HL-60/S4 treated with phorbol 12-myristate 13-acetate at 8.2 ng/mL for 4 days and 3 days (cell line): Measurements from ENCODE around the gene CEP97.

Source experiments
- in situ Hi-C: fragments of 300-500 bp; cut with MboI; formaldehyde crosslinking; loops from 2 replicates; pipeline ENCODE4 v1.15.0; 2022; ENCODE audit warnings: low sequenced_read_pairs

CEP97 gene

GRCh38 chr3:101810022-101810418 lies 85.6 kb downstream of the CEP97 start:
- in situ Hi-C loops: loop anchor here (25.0 kb wide), 1 partner anchor 427 kb away; no protein-coding TSS in a partner anchor

GRCh38 chr3:101811875-101812274 lies 87.5 kb downstream of the CEP97 start:
- in situ Hi-C loops: loop anchor here (25.0 kb wide), 1 partner anchor 425 kb away; no protein-coding TSS in a partner anchor

GRCh38 chr3:101812895-101813294 lies 88.5 kb downstream of the CEP97 start:
- in situ Hi-C loops: loop anchor here (25.0 kb wide), 1 partner anchor 424 kb away; no protein-coding TSS in a partner anchor

- in situ Hi-C loops: loop anchor here (25.0 kb wide), 1 partner anchor 423 kb away; no protein-coding TSS in a partner anchor
These were observed 89.5 kb downstream of the CEP97 start for GRCh38 chr3:101813817-101814440.

- in situ Hi-C loops: loop anchor here (25.0 kb wide), 1 partner anchor 422 kb away; no protein-coding TSS in a partner anchor
These were observed 90.4 kb downstream of the CEP97 start for GRCh38 chr3:101814835-101815234.

- in situ Hi-C loops: loop anchor here (25.0 kb wide), 1 partner anchor 421 kb away; no protein-coding TSS in a partner anchor
These were observed 92.1 kb downstream of the CEP97 start for GRCh38 chr3:101816215-101817149.

GRCh38 chr3:101817992-101818391 lies 93.6 kb downstream of the CEP97 start:
- in situ Hi-C loops: loop anchor here (25.0 kb wide), 1 partner anchor 419 kb away; no protein-coding TSS in a partner anchor

- in situ Hi-C loops: loop anchor here (25.0 kb wide), 1 partner anchor 418 kb away; no protein-coding TSS in a partner anchor
These were observed 95.3 kb downstream of the CEP97 start for GRCh38 chr3:101819649-101820206.
